NCI-H1105 treated with DMSO at 0.1 percent for 48 hours (cell line): Measurements from ENCODE around the gene SLC35G4.
"Not testable (repeated sequence)": the region's sequence is repeated elsewhere in the genome, so short reads cannot be mapped to it uniquely, and the experiment has no call there.

Experiments
- DNase-seq: peaks from one replicate; lab custom pipeline; 2025; lab: John Stamatoyannopoulos, UW

The SLC35G4 gene

DNA sequence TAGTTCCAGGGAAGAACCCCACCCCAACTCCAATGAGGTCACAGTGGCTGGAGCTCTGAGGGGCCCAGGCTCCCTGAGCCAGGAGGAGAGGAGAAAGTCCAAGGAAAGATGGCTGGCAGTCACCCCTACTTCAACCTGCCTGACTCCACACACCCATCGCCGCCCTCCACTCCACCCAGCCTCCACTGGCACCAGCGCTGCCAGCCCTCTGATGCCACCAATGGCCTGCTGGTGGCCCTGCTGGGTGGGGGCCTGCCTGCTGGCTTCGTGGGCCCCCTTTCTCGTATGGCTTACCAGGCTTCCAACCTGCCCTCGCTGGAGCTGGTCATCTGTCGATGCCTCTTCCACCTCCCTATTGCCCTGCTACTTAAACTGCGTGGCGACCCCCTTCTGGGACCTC lies at the start of gene SLC35G4:
TSS of gene SLC35G4 (plus strand) at position 109 of the 400 bp plus-strand sequence. CDS start at position 109, 0 bp downstream.
- DNase-seq: not testable (repeated sequence)

DNA sequence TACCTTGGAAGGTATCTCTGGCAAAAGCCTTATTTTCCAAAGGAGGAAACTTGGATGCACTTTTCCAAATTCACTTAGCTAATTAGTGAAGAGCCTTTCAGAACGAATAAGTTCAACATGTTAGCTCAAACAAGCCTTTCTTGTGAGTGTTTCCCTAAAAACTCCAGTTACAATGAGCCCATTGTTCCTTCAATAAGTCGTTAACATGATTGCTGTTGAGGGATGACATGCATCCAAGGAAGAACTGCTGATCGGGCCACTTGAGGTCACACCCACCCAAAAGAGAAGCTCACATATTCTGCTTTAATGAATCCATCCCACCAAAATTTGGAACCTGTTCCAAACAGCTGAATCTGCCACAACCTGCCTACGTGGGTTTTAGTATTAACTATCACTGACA lies 48.1 kb upstream of the SLC35G4 start:
- peak; percentile 40 for DNase-seq

DNA sequence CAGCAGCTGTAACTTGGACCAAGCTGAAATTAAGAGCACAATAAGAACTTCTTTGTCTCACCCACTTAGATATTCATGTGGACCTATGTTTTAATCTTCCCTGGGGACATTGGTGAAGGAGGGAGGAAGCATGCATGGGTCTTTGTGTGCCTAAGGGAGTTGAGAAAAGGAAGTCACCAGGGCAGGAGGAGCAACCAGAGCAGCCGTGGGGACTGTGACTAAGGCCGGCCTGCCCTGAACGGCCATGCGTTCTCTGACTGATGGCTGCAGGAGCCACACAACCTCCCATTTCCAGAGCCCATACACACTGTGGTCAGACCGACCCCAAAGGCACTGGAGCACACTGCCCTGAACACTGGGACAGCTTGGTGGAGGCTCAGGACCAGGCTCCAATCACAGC lies 43.7 kb upstream of the SLC35G4 start:
- no peak for DNase-seq

DNA sequence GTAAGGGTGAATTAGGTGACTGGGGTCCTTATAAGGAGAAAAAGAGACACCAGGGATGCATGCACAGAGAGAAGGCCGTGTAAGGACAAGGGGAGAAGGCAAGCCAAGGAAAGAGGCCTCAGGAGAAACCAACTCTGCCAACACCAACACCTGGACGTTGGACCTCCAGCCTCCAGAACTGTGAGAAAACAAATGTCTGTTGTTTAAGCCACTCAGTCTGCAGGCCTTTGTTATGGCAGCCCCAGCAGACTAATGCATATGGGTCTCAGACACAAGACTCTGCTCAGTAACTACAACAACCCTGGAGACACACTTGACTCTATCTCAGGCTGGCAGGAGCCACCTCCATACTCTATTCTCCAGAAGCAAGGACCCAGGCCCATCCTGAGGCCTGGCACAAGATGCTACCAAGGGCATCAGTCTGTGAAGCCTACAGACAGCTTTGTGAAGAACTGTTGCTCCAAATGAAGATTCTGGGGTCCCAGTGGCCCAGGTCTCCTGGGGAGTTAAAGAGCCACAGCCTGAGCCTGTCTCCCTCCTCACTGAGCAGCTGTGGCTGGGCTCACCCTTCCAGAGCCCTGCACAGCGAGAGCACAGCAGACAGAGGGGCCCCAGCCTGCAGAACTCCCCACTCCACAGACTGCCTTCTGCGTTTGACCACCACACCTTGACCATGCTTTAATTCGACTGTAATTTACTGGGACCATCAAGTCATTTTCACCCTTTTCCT lies 43.0 kb upstream of the SLC35G4 start:
- DNase-seq: no peak

DNA sequence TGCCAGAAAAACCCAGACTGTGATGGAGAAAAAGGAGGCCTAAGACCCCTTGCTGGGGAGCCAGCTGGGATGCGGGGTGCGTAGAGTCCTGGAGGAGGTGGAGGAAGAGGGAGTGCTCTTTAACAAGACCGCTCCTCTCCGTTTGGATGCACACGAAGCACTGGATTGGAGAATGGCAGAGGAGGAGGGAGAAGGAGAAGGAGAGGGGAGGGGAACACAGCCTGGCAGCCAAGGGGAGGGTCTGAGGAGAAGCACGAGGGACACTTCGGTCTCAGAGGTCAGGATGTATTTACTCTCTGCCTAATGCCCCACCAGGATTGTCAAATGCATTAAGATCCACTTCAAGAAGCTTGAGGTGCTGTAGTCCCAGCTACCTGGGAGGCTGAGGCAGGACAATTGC lies 42.0 kb upstream of the SLC35G4 start:
- no peak for DNase-seq

DNA sequence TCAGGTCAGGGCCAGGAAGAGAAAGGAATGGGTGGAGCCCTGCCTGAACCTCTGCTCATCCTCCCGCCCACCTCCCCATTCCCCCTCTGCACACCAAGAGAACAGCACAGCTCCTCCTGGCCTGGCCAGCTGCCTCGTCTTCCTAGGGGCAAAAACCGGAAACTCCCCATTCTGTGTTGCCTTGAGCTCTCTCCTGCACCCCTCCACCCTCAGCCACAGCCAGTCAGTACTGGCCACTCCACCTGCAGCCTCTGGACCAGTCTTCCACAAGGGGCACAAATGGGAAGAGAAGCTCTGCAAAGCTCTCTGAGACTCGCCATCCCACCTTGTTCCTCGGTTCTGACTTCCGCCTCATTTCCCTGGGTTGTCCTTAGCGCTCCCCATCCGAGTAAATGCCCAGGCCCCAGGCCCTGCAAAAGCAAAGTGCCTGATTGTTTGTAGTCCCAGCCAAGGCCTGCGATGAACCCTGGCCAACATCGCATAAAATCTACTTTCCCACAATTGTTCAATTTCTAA lies 39.3 kb upstream of the SLC35G4 start:
- DNase-seq: no peak

DNA sequence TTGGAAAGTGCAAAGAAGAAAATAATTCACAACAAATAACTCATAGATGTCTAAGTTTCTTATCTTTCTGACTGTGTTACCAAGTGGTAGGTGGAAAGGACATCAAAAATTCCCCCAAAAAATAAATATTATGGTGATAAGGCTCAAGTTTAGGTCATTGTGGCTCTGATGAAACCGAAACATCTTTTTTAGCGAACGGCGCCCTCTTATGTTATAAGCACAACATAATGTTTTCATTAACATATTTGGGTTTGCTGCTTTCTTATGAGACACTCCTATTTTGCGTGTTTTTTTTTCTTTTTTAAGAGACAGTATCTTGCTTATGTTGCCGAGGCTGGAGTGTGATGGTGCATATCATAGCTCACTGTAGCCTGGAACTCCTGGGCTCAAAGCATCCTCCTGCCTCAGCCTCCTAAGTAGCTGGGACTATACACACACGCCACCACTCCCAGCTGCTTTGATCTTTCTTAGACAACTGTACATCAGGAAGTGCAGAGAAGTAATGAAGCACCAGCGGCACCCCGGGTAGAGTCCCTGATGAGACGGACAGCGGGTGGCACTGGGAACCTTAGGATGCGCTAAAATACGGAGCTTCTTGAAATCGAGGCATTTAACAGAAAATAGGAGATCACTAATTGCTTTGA lies 38.5 kb upstream of the SLC35G4 start:
- peak; percentile 7 for DNase-seq

DNA sequence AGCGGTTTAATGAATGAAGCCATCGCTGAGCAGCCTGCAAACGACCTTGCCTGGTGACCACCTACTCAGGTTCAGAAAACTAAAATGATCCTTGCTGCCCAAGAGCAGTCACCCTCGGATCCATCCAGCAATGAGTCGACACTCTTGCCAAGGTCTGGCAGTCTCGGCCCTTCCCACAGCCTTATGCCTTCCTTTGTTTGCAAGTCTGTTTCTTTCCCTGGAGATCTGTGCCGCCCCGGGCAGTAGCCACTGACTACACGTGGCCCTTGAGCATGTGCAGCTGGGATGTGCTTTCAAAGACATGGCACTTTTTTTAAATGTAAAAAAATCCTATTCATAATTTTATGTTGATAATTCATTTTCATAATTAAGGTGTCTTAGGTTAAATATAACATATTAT lies 37.2 kb upstream of the SLC35G4 start:
- DNase-seq: no peak

DNA sequence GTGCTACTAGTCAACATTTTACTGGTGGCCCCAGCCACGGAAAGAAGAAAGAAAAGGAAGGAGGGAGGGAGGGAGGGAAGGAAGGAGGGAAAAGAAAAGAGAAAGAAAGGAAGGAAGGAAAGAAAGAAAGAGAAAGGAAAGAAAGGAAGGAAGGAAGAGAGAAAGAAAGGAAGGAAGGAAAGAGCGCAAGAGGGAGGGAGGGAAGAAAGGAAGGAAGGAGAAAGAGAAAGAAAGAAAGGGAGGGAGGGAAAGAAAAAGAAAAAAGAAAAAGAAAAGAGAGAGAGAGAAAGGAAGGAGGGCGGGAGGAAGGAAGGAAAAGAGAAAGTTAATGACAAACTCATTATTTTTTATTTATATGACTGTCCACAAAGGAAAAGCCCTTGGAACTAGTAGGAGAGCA lies 34.9 kb upstream of the SLC35G4 start:
- DNase-seq: no peak

DNA sequence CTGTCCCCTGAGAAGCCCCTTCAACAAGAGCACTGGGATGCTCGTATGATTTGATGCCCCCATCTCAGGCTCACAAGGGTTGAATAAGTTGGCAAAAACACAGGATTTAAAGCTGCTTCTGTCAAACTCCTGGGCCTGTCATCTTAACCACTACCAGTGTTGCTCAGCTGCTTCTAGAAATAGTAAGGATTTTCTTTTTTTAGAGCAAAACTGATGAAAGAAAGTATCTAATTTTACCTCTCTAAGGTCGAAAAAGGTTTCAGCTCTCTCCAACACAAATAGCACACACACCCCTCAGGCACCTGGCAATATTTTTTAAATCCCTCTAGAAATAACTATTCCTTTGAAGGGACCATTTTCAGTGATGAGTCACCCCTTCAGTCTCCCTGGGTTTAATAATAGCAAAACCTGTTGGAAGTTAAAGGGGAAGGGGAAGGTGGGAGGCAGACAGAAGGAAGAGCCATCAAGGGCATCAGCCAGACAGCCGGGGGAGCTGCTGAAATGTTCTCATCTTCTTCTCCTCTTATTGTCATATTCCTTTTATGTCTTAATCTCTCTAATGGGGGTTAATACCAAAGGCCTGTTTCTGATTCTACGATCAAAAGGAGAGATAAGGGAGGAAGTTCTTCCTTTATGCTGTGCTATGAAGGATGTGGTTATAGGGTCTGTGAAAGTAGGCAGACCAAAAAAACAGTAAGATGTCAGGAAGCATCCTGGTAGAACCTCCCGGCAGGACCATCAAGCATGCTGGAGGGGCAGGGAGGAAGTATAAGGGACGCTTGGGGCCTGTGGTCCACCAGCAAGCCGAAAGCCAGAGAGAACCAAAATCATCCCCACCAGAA lies 31.9 kb upstream of the SLC35G4 start:
- no peak for DNase-seq

DNA sequence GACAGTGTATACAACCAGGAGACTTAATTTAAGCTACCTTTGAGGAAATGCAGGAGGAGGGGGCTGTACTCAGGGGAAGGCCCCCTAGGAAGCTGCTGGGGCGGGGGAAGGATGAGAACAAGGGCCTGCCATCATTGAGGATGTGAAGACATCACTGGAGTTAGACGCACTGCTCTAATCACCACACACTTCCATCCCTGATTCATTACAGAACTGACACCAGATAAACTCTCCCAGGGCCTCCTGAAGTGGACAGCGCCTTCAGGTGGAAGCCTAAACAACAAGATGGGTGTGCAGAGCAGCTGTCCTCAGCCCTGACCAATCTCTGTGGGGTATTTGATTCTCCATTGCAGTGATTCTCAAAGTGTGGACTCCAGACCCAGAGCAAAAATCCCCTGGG lies 30.6 kb upstream of the SLC35G4 start:
- DNase-seq: no peak

DNA sequence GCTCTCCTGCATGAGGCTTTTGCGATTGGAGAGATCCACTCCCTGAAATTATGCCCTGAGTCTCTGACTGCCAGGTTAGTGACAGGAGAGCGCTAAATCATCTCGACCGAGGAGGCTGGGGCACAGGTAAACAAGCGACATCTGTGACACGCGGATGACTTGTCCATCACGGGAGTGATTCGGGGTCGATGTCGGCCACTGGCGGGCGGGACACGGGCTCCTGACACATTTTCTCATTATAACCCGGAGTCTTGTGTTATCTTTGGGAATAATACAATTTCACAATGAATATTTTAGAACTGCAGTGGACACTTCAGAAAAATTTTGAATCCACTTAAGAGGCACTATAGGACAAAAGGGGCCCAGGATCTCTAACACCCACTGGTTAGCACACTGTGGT lies 29.5 kb upstream of the SLC35G4 start:
- DNase-seq: no peak

DNA sequence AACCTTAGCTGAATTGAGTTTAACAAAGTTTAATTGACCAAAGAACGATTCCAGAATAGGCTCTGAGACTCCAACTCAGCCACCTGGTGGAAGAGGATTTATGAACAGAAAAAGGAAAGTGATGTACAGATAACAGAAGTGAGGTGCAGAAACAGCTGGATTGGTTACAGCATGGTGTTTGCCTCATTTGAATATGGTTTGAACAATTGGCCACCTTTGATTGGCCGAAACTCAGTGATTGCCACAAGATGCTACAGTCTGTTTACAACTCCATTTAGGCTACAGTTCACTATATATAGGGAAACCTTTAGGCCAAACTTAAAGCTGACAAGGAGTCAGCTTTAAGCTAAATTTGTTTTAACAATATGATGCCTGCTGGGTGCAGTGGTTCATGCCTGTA lies 28.1 kb upstream of the SLC35G4 start:
- DNase-seq: no peak

DNA sequence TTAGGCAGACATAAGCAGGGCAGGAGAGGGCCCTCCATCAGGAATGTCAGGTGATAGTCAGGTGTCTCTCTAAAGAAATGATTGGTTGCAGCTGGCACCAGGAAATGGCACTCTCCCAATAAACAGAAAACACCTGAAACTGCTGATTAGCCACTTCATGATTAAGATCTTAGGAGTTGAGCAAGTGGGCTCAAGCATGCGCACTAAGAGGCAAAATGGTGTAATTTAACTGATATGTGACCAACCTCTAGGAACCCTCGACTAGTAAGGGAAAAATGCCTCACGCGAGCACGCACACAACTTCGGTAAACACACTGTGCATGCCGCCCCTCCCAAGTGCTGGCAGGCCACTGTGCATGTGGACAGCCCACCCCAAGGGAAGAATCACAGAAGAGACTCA lies 23.8 kb upstream of the SLC35G4 start:
- DNase-seq: no peak

DNA sequence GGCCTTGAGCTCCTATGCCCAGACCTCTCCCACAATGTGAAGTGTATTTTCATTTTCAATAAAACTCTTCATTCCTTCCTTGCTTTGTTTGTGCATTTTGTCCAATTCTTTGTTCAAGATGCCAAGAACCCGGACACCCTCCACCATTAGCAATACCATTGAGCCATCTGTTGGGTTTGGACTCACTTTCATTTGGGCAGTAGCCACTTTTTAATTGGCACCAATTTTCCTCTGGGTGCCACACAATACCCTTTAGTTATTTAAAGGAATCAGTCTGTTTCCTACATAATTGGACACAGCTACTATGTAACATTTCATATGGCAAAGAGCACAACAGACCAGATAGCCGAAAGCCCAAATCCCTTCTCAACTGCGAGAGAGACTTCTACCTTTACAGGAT lies 22.5 kb upstream of the SLC35G4 start:
- DNase-seq: no peak

DNA sequence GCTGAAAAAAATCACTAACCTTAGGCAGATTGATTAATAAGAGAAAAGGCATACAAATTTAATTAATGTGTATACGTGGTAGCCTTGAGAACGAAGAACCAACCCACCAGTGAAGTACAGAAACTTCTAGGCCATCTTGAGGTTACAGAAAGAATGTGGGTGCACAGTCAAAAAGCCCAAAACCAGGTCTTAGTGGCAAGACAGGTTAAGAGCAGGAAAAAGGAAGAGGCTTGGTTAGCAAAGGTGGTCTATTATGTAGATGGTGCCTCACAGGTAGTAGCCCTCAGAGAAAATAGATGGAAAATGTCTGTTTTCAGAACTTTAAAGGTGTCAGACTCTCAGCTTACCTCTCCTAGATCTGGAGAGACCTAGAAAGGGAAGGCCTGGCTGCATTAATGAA lies 22.0 kb upstream of the SLC35G4 start:
- DNase-seq: no peak

DNA sequence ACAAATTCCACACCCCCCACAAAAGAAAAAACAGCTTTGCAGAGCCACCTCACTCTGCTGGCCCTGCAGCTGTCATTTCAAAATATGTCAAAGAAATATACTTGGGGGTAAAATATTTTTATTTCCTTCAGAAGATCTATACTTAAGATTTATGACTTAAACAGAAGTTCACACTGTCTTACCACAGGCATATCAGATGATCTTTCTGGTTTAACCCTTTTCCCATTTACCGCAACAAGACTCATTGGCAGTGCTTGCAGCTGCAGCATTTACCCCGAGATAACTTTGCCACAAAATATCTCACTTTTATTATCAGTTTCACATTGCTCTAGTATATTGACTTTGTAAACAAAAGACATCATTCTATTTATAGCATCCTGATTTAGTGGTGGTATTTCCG lies 21.6 kb upstream of the SLC35G4 start:
- no peak for DNase-seq

DNA sequence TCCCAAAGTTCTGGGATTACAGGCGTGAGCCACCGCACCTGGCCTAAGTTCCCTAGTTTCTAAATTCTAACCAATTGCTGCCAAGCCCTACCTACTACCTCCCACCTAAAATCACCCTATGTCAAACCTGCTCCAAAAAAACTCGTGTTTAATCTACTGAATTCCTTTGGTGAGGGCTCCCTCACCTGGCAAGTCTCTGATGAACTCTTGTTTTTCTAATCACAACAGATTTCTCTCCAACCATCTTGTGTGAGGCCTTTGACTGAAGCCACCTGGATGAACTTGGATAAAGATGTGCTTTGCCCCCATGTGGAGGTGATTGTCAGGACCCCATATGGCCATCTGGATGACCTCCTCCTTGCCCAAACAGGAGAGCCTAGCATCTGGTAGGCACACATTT lies 17.4 kb upstream of the SLC35G4 start:
- DNase-seq: no peak

DNA sequence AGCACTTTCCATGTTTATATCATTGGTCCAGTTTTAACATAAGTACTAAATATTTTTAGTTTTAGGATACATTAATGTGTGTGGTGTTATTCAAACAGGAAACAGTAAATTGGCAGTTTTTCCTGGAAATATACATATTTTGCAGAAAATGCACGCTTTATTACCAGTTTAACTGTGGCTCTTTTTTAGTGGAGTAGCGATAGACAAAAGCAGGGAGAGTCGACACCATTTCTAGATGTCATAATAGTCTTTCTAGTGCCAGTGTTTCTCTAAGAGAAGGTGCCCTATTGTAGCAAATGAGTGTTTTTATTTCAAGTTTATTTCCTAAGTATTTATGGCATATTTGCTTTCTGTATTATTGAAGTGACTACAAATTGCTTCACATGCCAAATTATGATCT lies 9.1 kb upstream of the SLC35G4 start:
- no peak for DNase-seq

DNA sequence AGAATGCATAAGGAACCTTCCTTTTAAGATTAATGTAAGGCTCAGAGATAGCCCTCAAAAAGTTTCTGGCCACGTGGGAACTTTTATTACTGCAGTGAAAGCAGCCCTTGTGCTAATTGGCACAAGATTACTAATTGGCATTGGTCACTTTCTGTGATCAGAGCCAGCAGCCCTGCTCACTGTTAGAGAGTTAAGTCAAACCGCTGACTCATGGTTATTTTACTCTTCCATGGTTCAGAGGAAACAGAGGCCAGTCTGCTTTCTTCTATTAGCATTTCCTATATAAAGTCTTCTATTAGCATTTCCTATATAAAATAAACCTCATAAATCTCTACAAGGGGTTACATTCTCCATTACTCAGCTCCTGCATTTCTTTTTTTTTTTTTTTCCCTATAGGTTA lies 1.5 kb upstream of the SLC35G4 start:
- DNase-seq: no peak

DNA sequence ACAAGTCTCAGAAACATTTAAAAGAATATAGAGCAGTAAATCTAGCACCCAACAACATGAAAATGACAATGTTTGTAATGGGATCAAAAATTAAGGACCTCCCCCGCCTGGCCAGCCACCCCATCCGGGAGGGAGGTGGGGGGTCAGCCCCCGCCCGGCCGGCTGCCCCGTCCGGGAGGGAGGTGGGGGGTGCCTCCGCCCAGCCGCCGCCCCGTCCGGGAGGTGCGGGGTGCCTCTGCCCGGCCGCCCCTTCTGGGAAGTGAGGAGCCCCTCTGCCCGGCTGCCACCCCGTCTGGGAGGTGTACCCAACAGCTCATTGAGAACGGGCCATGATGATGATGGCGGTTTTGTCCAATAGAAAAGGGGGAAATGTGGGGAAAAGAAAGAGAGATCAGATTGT lies 778 bp upstream of the SLC35G4 start:
- not testable (repeated sequence) for DNase-seq

DNA sequence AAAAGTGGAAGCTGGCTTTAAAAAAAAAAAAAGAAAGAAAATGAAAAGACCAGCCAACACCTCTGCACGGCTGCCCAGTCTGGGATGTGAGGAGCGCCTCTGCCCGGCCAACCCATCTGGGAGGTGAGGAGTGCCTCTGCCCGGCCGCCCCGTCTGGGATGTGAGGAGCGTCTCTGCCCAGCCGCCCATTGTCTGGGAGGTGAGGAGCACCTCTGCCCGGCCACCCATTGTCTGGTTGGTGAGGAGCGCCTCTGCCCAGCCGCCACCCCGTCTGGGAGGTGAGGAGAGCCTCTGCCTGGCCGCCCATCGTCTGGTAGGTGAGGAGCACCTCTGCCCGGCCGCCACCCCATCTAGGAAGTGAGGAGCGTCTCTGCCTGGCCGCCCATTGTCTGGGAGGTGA lies 3.7 kb downstream of the SLC35G4 start:
- not testable (repeated sequence) for DNase-seq

DNA sequence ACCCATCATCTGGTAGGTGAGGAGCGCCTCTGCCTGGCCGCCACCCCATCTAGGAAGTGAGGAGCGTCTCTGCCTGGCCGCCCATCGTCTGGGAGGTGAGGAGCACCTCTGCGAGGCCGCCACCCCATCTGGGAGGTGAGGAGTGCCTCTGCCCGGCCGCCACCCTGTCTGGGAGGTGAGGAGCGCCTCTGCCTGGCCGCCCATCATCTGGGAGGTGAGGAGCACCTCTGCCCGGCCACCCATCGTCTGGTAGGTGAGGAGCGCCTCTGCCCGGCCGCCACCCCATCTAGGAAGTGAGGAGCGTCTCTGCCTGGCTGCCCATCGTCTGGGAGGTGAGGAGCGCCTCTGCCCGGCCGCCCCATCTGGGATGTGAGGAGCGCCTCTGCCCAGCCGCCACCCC lies 4.2 kb downstream of the SLC35G4 start:
- not testable (repeated sequence) for DNase-seq
